ENCODE results near the gene WDR20. TPM values are rescaled to one million over a fixed set of nuclear protein-coding genes. Genes with fewer than 3 reads are reported as not detected.

The WDR20 gene
- total and polyA plus RNA-seq, 2 of the 8 experiments (the other 6 are each of a cell fraction or from before 2014, with no cell fraction given), result 11.2 to 26.7 TPM

- Histone ChIP-seq H2BK20ac (ENCODE audit: low read length) (no peak overlapping the region), H3K4me3 (ENCODE audit: extremely low read depth in 1 of 4, insufficient read depth in 2 of 4, low read depth in 3 of 4, low read length in 4 of 4) (no peak overlapping the region), H3K56ac (replicated peaks; ENCODE audit: insufficient read length, low read depth, low read length) (no peak overlapping the region), H3K9me3 (ENCODE audit: insufficient read depth in 2 of 2, low read depth in 1 of 2, low read length in 1 of 2) (no peaks in the 10 kb centered on the region), H3K79me2 (ENCODE audit: control insufficient read depth in 1 of 2, insufficient read depth in 2 of 2, low read length in 2 of 2) (peaks cover 0 to 80% of the 10 kb centered on the region in 2 experiments; a peak in 2 of 4 replicates), H3K79me1 (ENCODE audit: low read depth, low read length) (peaks cover 14% of the 10 kb centered on the region), H3K9ac (replicated peaks in 1 of 4; ENCODE audit: extremely low read depth in 1 of 4, low read depth in 3 of 4, low read length in 3 of 4) (no peak overlapping the region), H2BK12ac (ENCODE audit: low read depth, low read length) (no peak overlapping the region), H2BK15ac (ENCODE audit: low read length) (no peak overlapping the region), H3K14ac (ENCODE audit: insufficient read length) (no peak overlapping the region), H3K4me1 (replicated peaks in 1 of 4; ENCODE audit: control insufficient read depth in 3 of 4, insufficient read depth in 4 of 4, low read length in 3 of 4) (peaks cover 0 to 3% (median 2%) of the 10 kb centered on the region in 4 experiments; a peak in 3 of 7 replicates), H2BK120ac (replicated peaks; ENCODE audit: low read depth, low read length) (no peak overlapping the region), H3K18ac (ENCODE audit: extremely low read depth, low read length) (0 out of 2 replicates have a peak overlapping the region, but pooled peaks have one; percentile 14), H3K36me3 (ENCODE audit: control insufficient read depth in 2 of 4, insufficient read depth in 4 of 4, low read length in 3 of 4) (no peaks in the 10 kb centered on the region), H3K4ac (replicated peaks; ENCODE audit: insufficient read length, low read depth, low read length) (no peak overlapping the region), H3K23me2 (ENCODE audit: low read depth, low read length) (no peaks in the 10 kb centered on the region), H3K23ac (ENCODE audit: insufficient read length) (no peak overlapping the region), H2BK5ac (ENCODE audit: low read depth, low read length) (0 out of 2 replicates have a peak overlapping the region, but pooled peaks have one; percentile 10), H2AK5ac (ENCODE audit: low read depth, low read length) (no peak overlapping the region), H3K4me2 (ENCODE audit: insufficient read depth in 1 of 2, low read depth in 2 of 2, low read length in 2 of 2) (no peak overlapping the region), H4K8ac (ENCODE audit: extremely low read depth, insufficient read depth, low read length) (no peak overlapping the region), H3K27me3 (replicated peaks in 1 of 4; ENCODE audit: control insufficient read depth in 3 of 4, extremely low read depth in 1 of 4, insufficient read depth in 3 of 4, low read length in 3 of 4) (no peaks in the 10 kb centered on the region), H4K91ac (replicated peaks; ENCODE audit: insufficient read length, low read length) (no peak overlapping the region), H3K27ac (ENCODE audit: low read depth, low read length) (no peak overlapping the region), H4K20me1 (replicated peaks in 1 of 2; ENCODE audit: control insufficient read depth in 1 of 2, insufficient read depth in 2 of 2, low read length in 2 of 2) (peaks cover 0 to 5% of the 10 kb centered on the region in 2 experiments), H4K5ac (ENCODE audit: insufficient read length, low read depth, low read length) (no peak overlapping the region), H2AFZ (ENCODE audit: low read length) (no peak overlapping the region)
- ChIA-PET CTCF (ENCODE audit: partially characterized antibody) (interaction anchor here (0.8 to 1.7 kb wide), 4 partner anchors 15 to 92 kb away, joined by 3 to 7 read pairs (median 4); no protein-coding TSS in a partner anchor), POLR2A (ENCODE audit: partially characterized antibody) (interaction anchor here (1.2 kb wide), 1 partner anchor 13 kb away, joined by 4 read pairs; no protein-coding TSS in a partner anchor)
- no peak for TF ChIP-seq TCF12 (IDR thresholded peaks at IDR 0.05; ENCODE audit: low read depth, low read length)
- TF ChIP-seq POLR2A (IDR thresholded peaks at IDR 0.05; ENCODE audit: control extremely low read depth in 1 of 2, low read depth in 2 of 2, low read length in 2 of 2), result no peak
- TF ChIP-seq RFX5 (IDR thresholded peaks at IDR 0.05; ENCODE audit: borderline replicate concordance, low read depth, low read length), result no peak
- TF ChIP-seq POU5F1 (IDR thresholded peaks at IDR 0.05; ENCODE audit: low read depth, low read length), result no peak
- TF ChIP-seq KDM5A (IDR thresholded peaks at IDR 0.05; ENCODE audit: low read length), result no peak
- no peak for TF ChIP-seq TAF1 (IDR thresholded peaks at IDR 0.05; ENCODE audit: low read depth, low read length)
- TF ChIP-seq, protein P1, sequence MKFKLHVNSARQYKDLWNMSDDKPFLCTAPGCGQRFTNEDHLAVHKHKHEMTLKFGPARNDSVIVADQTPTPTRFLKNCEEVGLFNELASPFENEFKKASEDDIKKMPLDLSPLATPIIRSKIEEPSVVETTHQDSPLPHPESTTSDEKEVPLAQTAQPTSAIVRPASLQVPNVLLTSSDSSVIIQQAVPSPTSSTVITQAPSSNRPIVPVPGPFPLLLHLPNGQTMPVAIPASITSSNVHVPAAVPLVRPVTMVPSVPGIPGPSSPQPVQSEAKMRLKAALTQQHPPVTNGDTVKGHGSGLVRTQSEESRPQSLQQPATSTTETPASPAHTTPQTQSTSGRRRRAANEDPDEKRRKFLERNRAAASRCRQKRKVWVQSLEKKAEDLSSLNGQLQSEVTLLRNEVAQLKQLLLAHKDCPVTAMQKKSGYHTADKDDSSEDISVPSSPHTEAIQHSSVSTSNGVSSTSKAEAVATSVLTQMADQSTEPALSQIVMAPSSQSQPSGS (IDR thresholded peaks at IDR 0.05; ENCODE audit: low read length), result no peak
- no peak for TF ChIP-seq SRF (IDR thresholded peaks at IDR 0.05; ENCODE audit: low read depth, low read length)
- TF ChIP-seq SP1 (IDR thresholded peaks at IDR 0.05; ENCODE audit: low read depth, low read length), result no peak
- TF ChIP-seq TAF7 (optimal IDR thresholded peaks at IDR 0.05; ENCODE audit: borderline replicate concordance, low read depth, low read length), result no peak
- TF ChIP-seq ASH2L (IDR thresholded peaks at IDR 0.05; ENCODE audit: low read length), result no peak
- DNase-seq (ENCODE audit: low read depth in 1 of 2, low spot score in 2 of 2), result no peak
- 85% methylated on average over 4 of the region's 4 CpGs; no CpG with 5 or more reads in 1 of the 2 experiments for WGBS, 2 experiments (ENCODE audit: extremely low coverage in 1 of 2, insufficient coverage in 1 of 2, insufficient read length in 1 of 2, insufficient replicate concordance in 2 of 2, low coverage in 1 of 2, low lambda C conversion rate in 2 of 2, missing lambda C conversion rate in 1 of 2)
- no peak for FAIRE-seq
These were observed 47.9 kb downstream of the WDR20 start for GRCh38 chr14:102187568-102188001.
